Measurements from ENCODE around the gene TOE1. TPM values are rescaled to one million over a fixed set of nuclear protein-coding genes. Genes with fewer than 3 reads are reported as not detected.

Gene TOE1
- total and polyA plus RNA-seq, 2 of the 8 experiments (the other 6 are each of a cell fraction or from before 2014, with no cell fraction given): 15.2 to 25.8 TPM

- Histone ChIP-seq H3K4me1 (replicated peaks in 1 of 4; ENCODE audit: control insufficient read depth in 3 of 4, insufficient read depth in 4 of 4, low read length in 3 of 4) (peaks cover 7 to 21% (median 12%) of the 10 kb centered on the region in 4 experiments; a peak in 6 of 7 replicates), H3K56ac (replicated peaks; ENCODE audit: insufficient read length, low read depth, low read length) (peak overlapping the region; percentile 70), H3K79me2 (ENCODE audit: control insufficient read depth in 1 of 2, insufficient read depth in 2 of 2, low read length in 2 of 2) (peaks cover 3 to 22% of the 10 kb centered on the region in 2 experiments; a peak in 3 of 4 replicates), H3K18ac (ENCODE audit: extremely low read depth, low read length) (peak overlapping the region; percentile 99), H3K4me3 (ENCODE audit: extremely low read depth in 1 of 4, insufficient read depth in 2 of 4, low read depth in 3 of 4, low read length in 4 of 4) (peak overlapping the region; percentile 61 to 69 (median 64)), H3K4ac (replicated peaks; ENCODE audit: insufficient read length, low read depth, low read length) (peak overlapping the region; percentile 87), H3K9ac (replicated peaks in 1 of 4; ENCODE audit: extremely low read depth in 1 of 4, low read depth in 3 of 4, low read length in 3 of 4) (peak overlapping the region in 3 of 4 experiments; percentile 21 to 87 (median 86); a peak in 6 of 7 replicates), H3K79me1 (ENCODE audit: low read depth, low read length) (peaks cover 5% of the 10 kb centered on the region; the same call in 1 of the 2 replicates), H2BK12ac (ENCODE audit: low read depth, low read length) (0 out of 2 replicates have a peak overlapping the region, but pooled peaks have one; percentile 75), H4K91ac (replicated peaks; ENCODE audit: insufficient read length, low read length) (peak overlapping the region; percentile 89), H3K27ac (ENCODE audit: low read depth, low read length) (peak overlapping the region; percentile 65; the same call in 1 of the 2 replicates), H3K14ac (ENCODE audit: insufficient read length) (no peak overlapping the region), H3K27me3 (replicated peaks in 1 of 4; ENCODE audit: control insufficient read depth in 3 of 4, extremely low read depth in 1 of 4, insufficient read depth in 3 of 4, low read length in 3 of 4) (no peaks in the 10 kb centered on the region), H2BK20ac (ENCODE audit: low read length) (no peak overlapping the region), H4K8ac (ENCODE audit: extremely low read depth, insufficient read depth, low read length) (peak overlapping the region; percentile 81), H3K9me3 (ENCODE audit: insufficient read depth in 2 of 2, low read depth in 1 of 2, low read length in 1 of 2) (no peaks in the 10 kb centered on the region), H3K36me3 (ENCODE audit: control insufficient read depth in 2 of 4, insufficient read depth in 4 of 4, low read length in 3 of 4) (peaks cover 3 to 33% (median 13%) of the 10 kb centered on the region in 4 experiments; a peak in 5 of 8 replicates), H2BK120ac (replicated peaks; ENCODE audit: low read depth, low read length) (peak overlapping the region; percentile 47), H3K23ac (ENCODE audit: insufficient read length) (no peak overlapping the region), H2AK5ac (ENCODE audit: low read depth, low read length) (peak overlapping the region; percentile 80), H3K4me2 (ENCODE audit: insufficient read depth in 1 of 2, low read depth in 2 of 2, low read length in 2 of 2) (peak overlapping the region; percentile 71 to 89), H4K5ac (ENCODE audit: insufficient read length, low read depth, low read length) (peak overlapping the region; percentile 73), H2AFZ (ENCODE audit: low read length) (no peak overlapping the region), H4K20me1 (replicated peaks in 1 of 2; ENCODE audit: control insufficient read depth in 1 of 2, insufficient read depth in 2 of 2, low read length in 2 of 2) (peaks cover 0 to 2% of the 10 kb centered on the region in 2 experiments), H2BK15ac (ENCODE audit: low read length) (no peak overlapping the region), H3K23me2 (ENCODE audit: low read depth, low read length) (peaks cover 11% of the 10 kb centered on the region; the same call in 1 of the 2 replicates), H2BK5ac (ENCODE audit: low read depth, low read length) (peak overlapping the region; percentile 64; the same call in 1 of the 2 replicates)
- WGBS, 2 experiments (ENCODE audit: extremely low coverage in 1 of 2, insufficient coverage in 1 of 2, insufficient read length in 1 of 2, insufficient replicate concordance in 2 of 2, low coverage in 1 of 2, low lambda C conversion rate in 2 of 2, missing lambda C conversion rate in 1 of 2): 30% methylated on average over 19 of the region's 19 CpGs; no CpG with 5 or more reads in 1 of the 2 experiments
- DNase-seq (ENCODE audit: low read depth in 1 of 2, low spot score in 2 of 2) (peak in 1 of 2 experiments; percentile 65), FAIRE-seq (no peak)
- CTCF ChIA-PET (ENCODE audit: partially characterized antibody): interaction anchor here (0.6 to 5.3 kb wide), 16 partner anchors 9 to 314 kb away, joined by 3 to 29 read pairs (median 4); partner anchors contain the start of genes MUTYH and TOE1
- POLR2A ChIA-PET (ENCODE audit: partially characterized antibody): interaction anchor here (0.7 to 16.3 kb wide), 29 partner anchors 7 to 528 kb away, joined by 3 to 472 read pairs (median 6); partner anchors contain the start of genes CCDC163, HECTD3, MMACHC and MUTYH
- no peak for TF ChIP-seq SIRT6 (IDR thresholded peaks at IDR 0.05; ENCODE audit: low read length)
- peak; percentile 13; the same call in 1 of the 2 replicates for TF ChIP-seq USF2 (IDR thresholded peaks at IDR 0.05; ENCODE audit: low read length)
- TF ChIP-seq SUZ12 (IDR thresholded peaks at IDR 0.05; ENCODE audit: low read length): no peak
- TF ChIP-seq POLR2A (IDR thresholded peaks at IDR 0.05; ENCODE audit: control extremely low read depth in 1 of 2, low read depth in 2 of 2, low read length in 2 of 2): peak in 1 of 2 experiments; percentile 28; a peak in 2 of 3 replicates
- TF ChIP-seq ATF2 (IDR thresholded peaks at IDR 0.05; ENCODE audit: low read length): no peak
- TF ChIP-seq ASH2L (IDR thresholded peaks at IDR 0.05; ENCODE audit: low read length): no peak
- 0 out of 2 replicates have a peak, but pooled peaks have one; percentile 8 for TF ChIP-seq TAF1 (IDR thresholded peaks at IDR 0.05; ENCODE audit: low read depth, low read length)
These were observed 12.1 kb upstream of the TOE1 start for GRCh38 chr1:45327644-45328515.
